HUES48 (cell line): ENCODE results near the gene UCN3.

Experiments
- H3K27ac ChIP-seq: one replicate; pipeline ENCODE4 v1.7.0; 2013; ENCODE audit warnings: low read depth, low read length, inconsistent platforms
- H3K27me3 ChIP-seq: 2 replicates; pipeline ENCODE4 v1.6.1; 2013; ENCODE audit warnings: mild to moderate bottlenecking, low read length; ENCODE audit not compliant: control insufficient read depth, insufficient read depth
- H3K36me3 ChIP-seq: 2 replicates; pipeline ENCODE4 v1.6.1; 2013; ENCODE audit warnings: low read length; ENCODE audit not compliant: control insufficient read depth, insufficient read depth
- H3K4me1 ChIP-seq: 2 replicates; pipeline ENCODE4 v1.6.1; 2013; ENCODE audit warnings: mild to moderate bottlenecking, low read length; ENCODE audit not compliant: control insufficient read depth, insufficient read depth
- H3K4me3 ChIP-seq: 2 replicates; pipeline ENCODE4 v1.5.1; 2013; ENCODE audit warnings: mild to moderate bottlenecking, low read depth, low read length
- H3K9ac ChIP-seq: 2 replicates; pipeline ENCODE4 v1.6.1; 2013; ENCODE audit warnings: mild to moderate bottlenecking, low read depth, low read length, moderate library complexity
- H3K9me3 ChIP-seq: 2 replicates; pipeline ENCODE4 v1.6.1; 2013; ENCODE audit warnings: low read length; ENCODE audit not compliant: control insufficient read depth, insufficient read depth

Gene UCN3, protein sequence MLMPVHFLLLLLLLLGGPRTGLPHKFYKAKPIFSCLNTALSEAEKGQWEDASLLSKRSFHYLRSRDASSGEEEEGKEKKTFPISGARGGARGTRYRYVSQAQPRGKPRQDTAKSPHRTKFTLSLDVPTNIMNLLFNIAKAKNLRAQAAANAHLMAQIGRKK

DNA sequence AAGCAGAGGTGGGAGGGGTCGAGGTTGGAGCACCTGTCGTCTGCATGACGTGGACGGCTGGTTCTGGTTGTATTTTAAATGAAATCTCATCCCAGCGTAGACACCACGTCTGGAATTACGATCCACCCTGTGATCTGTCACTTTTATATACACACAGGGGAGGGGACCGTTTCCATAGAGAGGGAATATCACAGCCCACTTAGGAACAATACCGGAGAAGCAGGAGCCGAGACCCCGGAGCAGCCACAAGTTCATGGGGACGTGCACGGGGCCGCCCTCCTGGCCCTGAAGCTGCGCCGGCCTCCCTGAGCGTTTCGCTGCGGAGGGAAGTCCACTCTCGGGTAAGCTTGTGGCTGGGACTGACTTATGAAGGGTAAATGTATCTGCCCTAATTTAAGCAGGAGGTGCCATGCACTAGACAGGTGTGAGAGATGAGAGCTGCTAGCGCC is at the start of gene UCN3:
TSS of gene UCN3 (plus strand) at position 77 of the 449 bp plus-strand sequence. CDS start 8,755 bp downstream, outside the sequence.
- H3K4me3 ChIP-seq, result no peak within 1 kb of the TSS
- H3K27ac ChIP-seq, result no peak within 1 kb of the TSS
- no peaks in the 10 kb centered on the region; the same call in 1 of the 2 replicates for H3K9me3 ChIP-seq
- H3K36me3 ChIP-seq, result no peaks in the 10 kb centered on the region
- no peak within 1 kb of the TSS for H3K9ac ChIP-seq
- H3K27me3 ChIP-seq, result no peaks in the 10 kb centered on the region
- H3K4me1 ChIP-seq, result no peaks in the 10 kb centered on the region

DNA sequence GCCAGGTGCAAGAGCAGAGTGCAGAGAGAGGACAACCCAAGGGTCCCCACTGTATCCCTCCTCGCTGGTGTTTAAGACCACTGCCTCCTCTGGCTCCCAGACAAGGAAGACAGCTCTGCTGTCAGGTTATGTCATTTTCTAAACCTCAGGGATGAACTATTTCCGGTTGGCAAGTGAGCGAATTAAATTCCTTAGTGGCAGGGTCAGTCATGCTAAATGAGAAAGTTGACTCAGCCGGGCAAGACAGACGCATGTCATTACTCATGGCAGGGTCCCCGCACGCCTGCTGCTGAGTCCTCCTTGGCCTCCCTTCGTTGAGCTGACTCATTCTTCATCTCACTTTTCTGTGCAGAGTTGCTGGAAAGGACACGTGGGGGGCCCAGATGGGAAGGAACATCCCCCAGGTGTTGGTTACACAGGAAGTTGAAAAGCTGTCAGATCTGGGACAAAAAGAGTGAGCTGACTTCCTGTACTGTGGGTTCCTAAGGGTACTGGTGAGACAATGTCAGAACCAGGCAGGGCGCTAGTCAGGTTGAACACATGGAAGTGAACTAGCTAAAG is 47.1 kb upstream of the UCN3 start:
- no peaks in the 10 kb centered on the region for H3K27me3 ChIP-seq
- H3K4me3 ChIP-seq, result no peak overlapping the region
- H3K27ac ChIP-seq, result no peak overlapping the region
- no peaks in the 10 kb centered on the region for H3K36me3 ChIP-seq
- no peaks in the 10 kb centered on the region for H3K4me1 ChIP-seq
- no peak overlapping the region for H3K9ac ChIP-seq
- H3K9me3 ChIP-seq, result no peaks in the 10 kb centered on the region

DNA sequence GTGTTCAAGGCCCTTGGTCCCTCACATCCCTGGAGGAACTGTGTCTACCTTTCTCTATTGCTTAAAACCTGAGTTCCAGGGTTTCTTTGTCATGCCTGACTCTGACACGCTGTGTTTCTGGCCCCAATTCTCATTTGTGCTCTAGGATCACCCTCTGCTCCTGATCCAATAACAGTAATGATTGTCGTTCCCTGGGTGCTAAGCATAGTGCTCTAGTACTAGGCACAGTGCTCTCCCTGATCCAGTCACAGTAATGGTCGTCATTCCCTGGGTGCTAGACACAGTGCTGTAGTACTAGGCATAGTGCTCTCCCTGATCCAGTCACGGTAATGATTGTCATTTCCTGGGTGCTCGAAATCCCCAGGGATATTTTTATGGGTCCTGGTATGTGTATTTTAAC is 46.6 kb upstream of the UCN3 start:
- no peak overlapping the region for H3K9ac ChIP-seq
- no peak overlapping the region for H3K27ac ChIP-seq
- no peaks in the 10 kb centered on the region for H3K4me1 ChIP-seq
- no peak overlapping the region for H3K4me3 ChIP-seq
- H3K27me3 ChIP-seq, result no peaks in the 10 kb centered on the region
- H3K36me3 ChIP-seq, result no peaks in the 10 kb centered on the region
- H3K9me3 ChIP-seq, result no peaks in the 10 kb centered on the region

DNA sequence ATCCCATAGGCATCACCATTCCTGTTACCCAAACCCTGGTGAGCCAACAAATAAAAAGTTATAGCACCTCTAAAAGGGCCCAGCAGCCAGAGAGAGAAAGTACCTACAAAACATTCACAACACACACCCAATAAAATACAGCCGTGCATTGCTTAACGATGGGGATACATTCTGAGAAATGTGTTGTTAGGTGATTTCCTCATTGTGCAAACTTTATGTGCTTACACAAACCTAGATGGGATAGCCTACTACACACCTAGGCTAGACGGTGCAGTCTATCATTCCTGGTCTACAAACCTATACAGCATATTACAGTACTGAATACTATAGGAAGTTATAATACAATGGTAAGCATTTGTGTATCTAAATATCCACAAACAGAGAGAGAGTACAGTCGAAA is 44.9 kb upstream of the UCN3 start:
- H3K36me3 ChIP-seq, result no peaks in the 10 kb centered on the region
- no peaks in the 10 kb centered on the region for H3K4me1 ChIP-seq
- no peak overlapping the region for H3K27ac ChIP-seq
- H3K27me3 ChIP-seq, result no peaks in the 10 kb centered on the region
- no peak overlapping the region for H3K9ac ChIP-seq
- H3K4me3 ChIP-seq, result no peak overlapping the region
- H3K9me3 ChIP-seq, result no peaks in the 10 kb centered on the region

DNA sequence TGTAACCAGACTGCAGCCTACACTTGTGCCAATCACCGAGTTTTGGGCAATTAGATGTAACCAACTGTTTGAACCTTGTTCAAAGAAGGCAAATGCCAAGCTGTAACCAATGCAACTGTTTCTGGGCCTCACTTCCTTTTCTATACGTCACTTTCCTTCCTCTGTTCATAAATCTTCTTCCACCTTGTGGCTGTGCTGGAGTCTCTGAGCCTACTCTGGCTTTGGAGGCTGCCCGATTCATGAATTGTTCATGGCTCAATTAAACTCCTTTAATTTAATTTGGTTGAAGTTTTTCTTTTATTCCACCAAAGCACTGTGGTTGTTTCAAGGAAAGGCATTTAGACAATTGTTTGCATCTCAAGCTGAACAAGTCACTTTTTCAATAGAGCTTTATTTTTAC is 43.5 kb upstream of the UCN3 start:
- no peak overlapping the region for H3K9ac ChIP-seq
- H3K9me3 ChIP-seq, result peaks cover 4% of the 10 kb centered on the region
- H3K27ac ChIP-seq, result no peak overlapping the region
- no peaks in the 10 kb centered on the region for H3K27me3 ChIP-seq
- H3K4me3 ChIP-seq, result no peak overlapping the region
- no peaks in the 10 kb centered on the region for H3K36me3 ChIP-seq
- no peaks in the 10 kb centered on the region for H3K4me1 ChIP-seq

DNA sequence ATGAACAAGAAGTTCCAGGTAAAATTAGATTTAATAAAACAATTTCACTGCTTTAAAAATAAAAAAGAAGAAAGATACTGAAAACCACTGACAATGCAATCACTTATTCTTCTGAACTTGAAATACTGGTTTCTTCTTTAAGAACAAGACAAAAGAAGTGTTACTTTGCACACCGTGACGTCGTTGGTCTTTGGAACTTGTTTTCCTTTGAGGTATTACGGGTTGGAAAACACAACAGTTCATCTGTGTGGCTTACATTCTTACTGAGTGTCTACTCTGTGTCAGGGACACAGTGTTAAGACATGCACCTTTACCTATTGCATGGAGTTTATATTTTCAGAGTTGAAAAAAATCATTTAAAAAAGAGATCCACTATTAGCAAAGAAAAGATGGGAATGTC is 41.3 kb upstream of the UCN3 start:
- Histone ChIP-seq H3K4me3 (no peak overlapping the region), H3K36me3 (no peaks in the 10 kb centered on the region), H3K4me1 (no peaks in the 10 kb centered on the region), H3K27ac (no peak overlapping the region), H3K9me3 (peaks cover 10% of the 10 kb centered on the region), H3K9ac (no peak overlapping the region), H3K27me3 (no peaks in the 10 kb centered on the region)

- H3K27ac ChIP-seq, result no peak overlapping the region
- H3K4me3 ChIP-seq, result no peak overlapping the region
- no peaks in the 10 kb centered on the region for H3K27me3 ChIP-seq
- H3K4me1 ChIP-seq, result no peaks in the 10 kb centered on the region
- H3K9ac ChIP-seq, result no peak overlapping the region
- no peaks in the 10 kb centered on the region for H3K36me3 ChIP-seq
- peaks cover 10% of the 10 kb centered on the region for H3K9me3 ChIP-seq
These were observed 39.7 kb upstream of the UCN3 start for GRCh38 chr10:5325076-5325475.

GRCh38 chr10:5334196-5334880 is 30.4 kb upstream of the UCN3 start:
- H3K36me3 ChIP-seq, result no peaks in the 10 kb centered on the region
- no peak overlapping the region for H3K4me3 ChIP-seq
- no peak overlapping the region for H3K27ac ChIP-seq

GRCh38 chr10:5338010-5338409 is 26.8 kb upstream of the UCN3 start:
- Histone ChIP-seq H3K27me3 (no peaks in the 10 kb centered on the region), H3K4me1 (no peaks in the 10 kb centered on the region), H3K27ac (no peak overlapping the region), H3K9ac (no peak overlapping the region), H3K9me3 (no peaks in the 10 kb centered on the region), H3K4me3 (no peak overlapping the region), H3K36me3 (no peaks in the 10 kb centered on the region)

More at GRCh38 chr10:5334196-5334880, 30.4 kb upstream of the UCN3 start:
- Histone ChIP-seq H3K4me1 (no peaks in the 10 kb centered on the region), H3K9me3 (no peaks in the 10 kb centered on the region), H3K9ac (no peak overlapping the region), H3K27me3 (no peaks in the 10 kb centered on the region)

- no peaks in the 10 kb centered on the region for H3K27me3 ChIP-seq
- no peaks in the 10 kb centered on the region for H3K9me3 ChIP-seq
- no peak overlapping the region for H3K27ac ChIP-seq
- no peak overlapping the region for H3K9ac ChIP-seq
- no peaks in the 10 kb centered on the region for H3K36me3 ChIP-seq
- H3K4me3 ChIP-seq, result no peak overlapping the region
- H3K4me1 ChIP-seq, result peaks cover 3% of the 10 kb centered on the region; the same call in 1 of the 2 replicates
These were observed 21.7 kb upstream of the UCN3 start for GRCh38 chr10:5343092-5343491.

GRCh38 chr10:5343561-5343960 is 21.2 kb upstream of the UCN3 start:
- H3K36me3 ChIP-seq, result no peaks in the 10 kb centered on the region
- no peak overlapping the region for H3K27ac ChIP-seq
- H3K9ac ChIP-seq, result no peak overlapping the region
- no peaks in the 10 kb centered on the region for H3K9me3 ChIP-seq
- no peaks in the 10 kb centered on the region for H3K27me3 ChIP-seq
- H3K4me1 ChIP-seq, result peaks cover 3% of the 10 kb centered on the region; the same call in 1 of the 2 replicates
- H3K4me3 ChIP-seq, result no peak overlapping the region
